Measurements from ENCODE around the gene PFN4.

- no peak for TF ChIP-seq HDAC2 (IDR thresholded peaks at IDR 0.05)
- no peak for TF ChIP-seq CTCF (IDR thresholded peaks at IDR 0.05)
Observed at GRCh38 chr2:24160761-24161160, 37.6 kb upstream of the PFN4 start.
